ENCODE measurements around the gene CEBPG.

DNA sequence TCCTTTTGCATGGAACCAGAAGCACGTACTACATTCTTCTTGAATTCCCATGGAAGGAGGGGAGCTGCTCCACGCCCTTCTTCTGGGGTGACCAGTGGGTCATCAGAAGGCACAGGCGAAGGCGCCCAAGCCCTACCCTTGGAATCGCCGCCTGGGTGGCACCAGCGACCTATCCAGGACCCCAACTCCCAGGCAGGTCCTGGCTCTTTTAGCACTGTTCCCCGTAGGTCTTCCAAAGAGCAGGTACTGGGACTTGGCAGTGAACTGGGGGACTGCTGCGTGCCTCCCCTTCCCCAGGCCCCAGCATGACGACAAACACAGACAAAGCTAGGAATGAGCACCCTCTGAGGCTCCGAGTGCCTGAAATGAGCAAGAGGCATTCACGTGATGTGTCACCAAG lies 45.0 kb downstream of the CEBPG start:
- TF ChIP-seq POLR2AphosphoS5 (IDR thresholded peaks at IDR 0.05) (no peak), POLR2A (IDR thresholded peaks at IDR 0.05) (no peak)
- TF ChIP-seq, protein P1, sequence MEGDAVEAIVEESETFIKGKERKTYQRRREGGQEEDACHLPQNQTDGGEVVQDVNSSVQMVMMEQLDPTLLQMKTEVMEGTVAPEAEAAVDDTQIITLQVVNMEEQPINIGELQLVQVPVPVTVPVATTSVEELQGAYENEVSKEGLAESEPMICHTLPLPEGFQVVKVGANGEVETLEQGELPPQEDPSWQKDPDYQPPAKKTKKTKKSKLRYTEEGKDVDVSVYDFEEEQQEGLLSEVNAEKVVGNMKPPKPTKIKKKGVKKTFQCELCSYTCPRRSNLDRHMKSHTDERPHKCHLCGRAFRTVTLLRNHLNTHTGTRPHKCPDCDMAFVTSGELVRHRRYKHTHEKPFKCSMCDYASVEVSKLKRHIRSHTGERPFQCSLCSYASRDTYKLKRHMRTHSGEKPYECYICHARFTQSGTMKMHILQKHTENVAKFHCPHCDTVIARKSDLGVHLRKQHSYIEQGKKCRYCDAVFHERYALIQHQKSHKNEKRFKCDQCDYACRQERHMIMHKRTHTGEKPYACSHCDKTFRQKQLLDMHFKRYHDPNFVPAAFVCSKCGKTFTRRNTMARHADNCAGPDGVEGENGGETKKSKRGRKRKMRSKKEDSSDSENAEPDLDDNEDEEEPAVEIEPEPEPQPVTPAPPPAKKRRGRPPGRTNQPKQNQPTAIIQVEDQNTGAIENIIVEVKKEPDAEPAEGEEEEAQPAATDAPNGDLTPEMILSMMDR (IDR thresholded peaks at IDR 0.05): no peak

Data from transverse colon (tissue), 4 donors.